GM21423 (cell line): ENCODE results near the gene WDR27.

ENCODE experiments used
- ATAC-seq: cut with Tn5 transposase; IDR thresholded peaks from one replicate; pipeline ENCODE4 v1.9.1; 2021; ENCODE audit warnings: mild to moderate bottlenecking, moderate library complexity; ENCODE audit not compliant: unreplicated experiment

WDR27 gene

GRCh38 chr6:169701954-169702839 lies at the start of gene WDR27, which contains the start of gene C6orf120:
WDR27 (minus strand) TSS chr6:169702029; CDS start chr6:169689005, 13,024 bp downstream.
C6orf120 (plus strand) TSS chr6:169702126; CDS start chr6:169702460, 334 bp downstream.
- ATAC-seq, result peak; percentile 94

- ATAC-seq, result no peak
Measured at GRCh38 chr6:169746556-169746955, 44.7 kb upstream of the WDR27 start.

- ATAC-seq, result no peak
Measured at GRCh38 chr6:169745405-169745804, 43.6 kb upstream of the WDR27 start.

GRCh38 chr6:169741344-169741743 lies 39.5 kb upstream of the WDR27 start:
- ATAC-seq, result no peak

GRCh38 chr6:169738976-169739529 lies 37.2 kb upstream of the WDR27 start:
- no peak for ATAC-seq

- no peak for ATAC-seq
Measured at GRCh38 chr6:169738204-169738975, 36.6 kb upstream of the WDR27 start.

GRCh38 chr6:169729961-169730360 lies 28.1 kb upstream of the WDR27 start:
- ATAC-seq, result no peak

GRCh38 chr6:169726963-169727362 lies 25.1 kb upstream of the WDR27 start:
- no peak for ATAC-seq

- no peak for ATAC-seq
Measured at GRCh38 chr6:169726049-169726400, 24.2 kb upstream of the WDR27 start.

GRCh38 chr6:169725125-169726048 lies 23.6 kb upstream of the WDR27 start:
- ATAC-seq, result peak; percentile 16

- ATAC-seq, result peak; percentile 44
Measured at GRCh38 chr6:169724494-169725124, 22.8 kb upstream of the WDR27 start, which contains the start of gene PHF10. PHF10 (minus strand) TSS chr6:169724500; CDS start chr6:169723931, 569 bp downstream.

- ATAC-seq, result peak; percentile 32
Measured at GRCh38 chr6:169723991-169724493, 22.2 kb upstream of the WDR27 start.

GRCh38 chr6:169723200-169723909 lies 21.5 kb upstream of the WDR27 start:
- ATAC-seq, result peak; percentile 34

GRCh38 chr6:169722362-169723199 lies 20.8 kb upstream of the WDR27 start:
- ATAC-seq, result peak; percentile 19

- ATAC-seq, result no peak
Measured at GRCh38 chr6:169720207-169720855, 18.5 kb upstream of the WDR27 start.

GRCh38 chr6:169719117-169719516 lies 17.3 kb upstream of the WDR27 start:
- no peak for ATAC-seq

GRCh38 chr6:169714595-169714994 lies 12.8 kb upstream of the WDR27 start:
- ATAC-seq, result no peak

GRCh38 chr6:169714178-169714577 lies 12.3 kb upstream of the WDR27 start:
- no peak for ATAC-seq
